ENCODE data around the gene PCNT. TPM values are rescaled to one million over a fixed set of nuclear protein-coding genes. Genes with fewer than 3 reads are reported as not detected.

PCNT gene
- total RNA-seq, 2 experiments from 2014 or later = 46.2 to 46.6 TPM

- peaks cover 33% of the 10 kb centered on the region for H3K4me1 Mint-ChIP-seq (ENCODE audit: low read depth)
- intact Hi-C loops (cut with micrococcal nuclease) = no loop called here
- no peaks in the 10 kb centered on the region for H3K9me3 Mint-ChIP-seq
- no peaks in the 10 kb centered on the region for H3K27me3 Mint-ChIP-seq
- CTCF ChIA-PET = no interaction called here
- peak overlapping the region; percentile 91 for H3K4me3 Mint-ChIP-seq
- POLR2A ChIA-PET = interaction anchor here (1.0 to 2.1 kb wide), 3 partner anchors 8 to 95 kb away, joined by 3 to 6 read pairs (median 5); no protein-coding TSS in a partner anchor
- TF ChIP-seq CTCF (IDR thresholded peaks at IDR 0.05) = no peak
- DNase-seq (peak; percentile 83), ATAC-seq (peak; percentile 78)
- H3K27ac Mint-ChIP-seq = peak overlapping the region; percentile 66
- H3K36me3 Mint-ChIP-seq (ENCODE audit: low read depth) = peaks cover 48% of the 10 kb centered on the region
These were observed 575 bp downstream of the PCNT start for GRCh38 chr21:46324390-46325072.

- DNase-seq (peak; percentile 43), ATAC-seq (no peak)
- POLR2A ChIA-PET = interaction anchor here (0.6 to 1.3 kb wide), 5 partner anchors 9 to 303 kb away, joined by 3 to 4 read pairs (median 3); no protein-coding TSS in a partner anchor
- intact Hi-C loops (cut with micrococcal nuclease) = no loop called here
- H3K9me3 Mint-ChIP-seq = no peaks in the 10 kb centered on the region
- no peak for TF ChIP-seq CTCF (IDR thresholded peaks at IDR 0.05)
- H3K27ac Mint-ChIP-seq = peak overlapping the region; percentile 66
- H3K36me3 Mint-ChIP-seq (ENCODE audit: low read depth) = peaks cover 48% of the 10 kb centered on the region
- H3K27me3 Mint-ChIP-seq = no peaks in the 10 kb centered on the region
- peaks cover 32% of the 10 kb centered on the region for H3K4me1 Mint-ChIP-seq (ENCODE audit: low read depth)
- H3K4me3 Mint-ChIP-seq = peak overlapping the region; percentile 91
- CTCF ChIA-PET = interaction anchor here (1.0 to 1.5 kb wide), 5 partner anchors 40 to 182 kb away, joined by 3 to 7 read pairs (median 3); no protein-coding TSS in a partner anchor
These were observed 1.3 kb downstream of the PCNT start for GRCh38 chr21:46325073-46325912.

- ATAC-seq = no peak
- no peaks in the 10 kb centered on the region for H3K27me3 Mint-ChIP-seq
- intact Hi-C loops (cut with micrococcal nuclease) = no loop called here
- peaks cover 44% of the 10 kb centered on the region for H3K36me3 Mint-ChIP-seq (ENCODE audit: low read depth)
- no peak for TF ChIP-seq CTCF (IDR thresholded peaks at IDR 0.05)
- H3K27ac Mint-ChIP-seq = no peak overlapping the region
- CTCF ChIA-PET = interaction anchor here (1.0 to 1.5 kb wide), 5 partner anchors 41 to 183 kb away, joined by 3 to 7 read pairs (median 3); no protein-coding TSS in a partner anchor
- POLR2A ChIA-PET = interaction anchor here (1.3 kb wide), 1 partner anchor 9 kb away, joined by 3 read pairs; no protein-coding TSS in a partner anchor
- DNase-seq = no peak
- peaks cover 25% of the 10 kb centered on the region for H3K4me1 Mint-ChIP-seq (ENCODE audit: low read depth)
- H3K4me3 Mint-ChIP-seq = peak overlapping the region; percentile 20
- H3K9me3 Mint-ChIP-seq = no peaks in the 10 kb centered on the region
These were observed 2.3 kb downstream of the PCNT start for GRCh38 chr21:46326110-46326703.

- H3K4me1 Mint-ChIP-seq (ENCODE audit: low read depth) = peaks cover 14% of the 10 kb centered on the region
- no peaks in the 10 kb centered on the region for H3K9me3 Mint-ChIP-seq
- H3K36me3 Mint-ChIP-seq (ENCODE audit: low read depth) = peaks cover 28% of the 10 kb centered on the region
- ATAC-seq (no peak), DNase-seq (no peak)
- TF ChIP-seq CTCF (IDR thresholded peaks at IDR 0.05) = no peak
- no peaks in the 10 kb centered on the region for H3K27me3 Mint-ChIP-seq
- ChIA-PET CTCF (no interaction called here), POLR2A (no interaction called here)
- intact Hi-C loops (cut with micrococcal nuclease) = no loop called here
- H3K4me3 Mint-ChIP-seq = no peak overlapping the region
- no peak overlapping the region for H3K27ac Mint-ChIP-seq
These were observed 3.8 kb downstream of the PCNT start for GRCh38 chr21:46327711-46328110.
